ENCODE measurements around the gene P2RY8. TPM values are rescaled to one million over a fixed set of nuclear protein-coding genes. Genes with fewer than 3 reads are reported as not detected.

The P2RY8 gene
- total RNA-seq, 6 donors from 2014 or later, result 1.7 to 4.4 (median 3.3) TPM

- ATAC-seq (ENCODE audit: low FRiP score in 2 of 2) (no peak), DNase-seq (no peak)
- Histone ChIP-seq H3K27ac (no peak overlapping the region), H3K4me3 (no peak overlapping the region), H3K4me1 (no peaks in the 10 kb centered on the region), H3K9me3 (peaks cover 0 to 12% (median 11%) of the 10 kb centered on the region in 4 donors), H3K36me3 (peaks cover 4 to 64% (median 30%) of the 10 kb centered on the region in 4 donors), H3K27me3 (no peaks in the 10 kb centered on the region)
- 50% methylated on average over 2 of the region's 2 CpGs for WGBS, 2 donors
- TF ChIP-seq, protein P1, sequence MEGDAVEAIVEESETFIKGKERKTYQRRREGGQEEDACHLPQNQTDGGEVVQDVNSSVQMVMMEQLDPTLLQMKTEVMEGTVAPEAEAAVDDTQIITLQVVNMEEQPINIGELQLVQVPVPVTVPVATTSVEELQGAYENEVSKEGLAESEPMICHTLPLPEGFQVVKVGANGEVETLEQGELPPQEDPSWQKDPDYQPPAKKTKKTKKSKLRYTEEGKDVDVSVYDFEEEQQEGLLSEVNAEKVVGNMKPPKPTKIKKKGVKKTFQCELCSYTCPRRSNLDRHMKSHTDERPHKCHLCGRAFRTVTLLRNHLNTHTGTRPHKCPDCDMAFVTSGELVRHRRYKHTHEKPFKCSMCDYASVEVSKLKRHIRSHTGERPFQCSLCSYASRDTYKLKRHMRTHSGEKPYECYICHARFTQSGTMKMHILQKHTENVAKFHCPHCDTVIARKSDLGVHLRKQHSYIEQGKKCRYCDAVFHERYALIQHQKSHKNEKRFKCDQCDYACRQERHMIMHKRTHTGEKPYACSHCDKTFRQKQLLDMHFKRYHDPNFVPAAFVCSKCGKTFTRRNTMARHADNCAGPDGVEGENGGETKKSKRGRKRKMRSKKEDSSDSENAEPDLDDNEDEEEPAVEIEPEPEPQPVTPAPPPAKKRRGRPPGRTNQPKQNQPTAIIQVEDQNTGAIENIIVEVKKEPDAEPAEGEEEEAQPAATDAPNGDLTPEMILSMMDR (IDR thresholded peaks at IDR 0.05), result no peak
- TF ChIP-seq POLR2AphosphoS5 (IDR thresholded peaks at IDR 0.05) (no peak), EP300 (IDR thresholded peaks at IDR 0.05) (no peak), POLR2A (IDR thresholded peaks at IDR 0.05) (no peak)
These were observed 113.8 kb downstream of the P2RY8 start for GRCh38 chrX:1423215-1423614.

DNA sequence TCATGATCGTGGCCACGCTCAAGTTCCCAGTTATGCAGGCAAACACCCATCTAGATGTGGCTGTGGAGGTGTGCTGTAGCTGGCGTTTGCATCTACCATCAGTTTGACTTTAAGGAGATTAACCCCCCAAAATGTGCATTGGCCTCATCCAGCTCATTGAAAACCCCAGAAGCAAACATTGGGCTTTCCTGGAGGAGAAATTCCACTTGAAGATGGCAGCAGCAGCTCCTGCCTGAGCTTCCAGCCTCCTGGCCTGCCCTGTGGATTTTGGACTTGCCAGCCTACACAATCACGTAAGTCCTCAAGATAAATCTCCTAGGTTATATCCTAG, 114.9 kb downstream of the P2RY8 start:
- 94 to 95% methylated on average over 3 to 4 of the region's 4 CpGs for WGBS, 2 donors
- Histone ChIP-seq H3K27ac (no peak overlapping the region), H3K27me3 (no peaks in the 10 kb centered on the region), H3K9me3 (peaks cover 0 to 12% (median 11%) of the 10 kb centered on the region in 4 donors), H3K36me3 (peaks cover 4 to 61% (median 28%) of the 10 kb centered on the region in 4 donors), H3K4me3 (no peak overlapping the region), H3K4me1 (no peaks in the 10 kb centered on the region)
- TF ChIP-seq POLR2AphosphoS5 (IDR thresholded peaks at IDR 0.05) (no peak), POLR2A (IDR thresholded peaks at IDR 0.05) (no peak), EP300 (IDR thresholded peaks at IDR 0.05) (no peak)
- TF ChIP-seq, protein P1 (IDR thresholded peaks at IDR 0.05), result no peak
- ATAC-seq (ENCODE audit: low FRiP score in 2 of 2) (no peak), DNase-seq (no peak)

DNA sequence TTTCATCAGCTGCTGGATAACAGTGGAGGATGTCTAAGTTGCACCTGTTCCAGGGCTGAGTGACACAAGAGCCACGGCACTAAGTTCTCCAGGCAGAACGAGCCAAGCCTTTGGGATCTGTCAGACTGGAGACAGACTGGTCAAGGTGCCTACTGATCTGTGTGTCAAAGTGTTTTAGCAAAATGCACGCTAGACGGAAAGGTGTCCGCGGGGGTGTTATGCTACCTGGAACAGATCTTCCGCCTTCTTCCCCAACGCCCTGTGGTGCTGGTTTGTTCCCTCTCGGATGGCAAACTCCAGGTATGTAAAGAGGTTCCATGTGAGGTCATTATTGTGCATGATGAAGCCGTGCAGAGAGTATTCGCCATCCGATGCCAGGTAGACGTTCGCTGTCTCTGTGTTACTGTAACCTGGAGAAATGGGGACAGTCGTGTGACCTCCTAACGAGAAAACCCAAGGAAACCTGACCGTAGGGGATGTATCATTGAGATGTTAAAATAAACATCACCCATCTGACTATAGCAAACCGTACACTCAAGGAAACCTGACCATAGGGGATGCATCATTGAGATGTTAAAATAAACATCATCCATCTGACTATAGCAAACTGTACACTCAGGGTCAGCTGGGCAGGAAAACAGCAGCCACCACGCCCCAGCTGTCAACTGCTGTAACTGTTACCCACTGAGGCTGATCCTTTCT, 115.4 kb downstream of the P2RY8 start:
- no peak for TF ChIP-seq EP300 (IDR thresholded peaks at IDR 0.05)
- TF ChIP-seq POLR2A (IDR thresholded peaks at IDR 0.05), result no peak
- no peak for TF ChIP-seq POLR2AphosphoS5 (IDR thresholded peaks at IDR 0.05)
- TF ChIP-seq, protein P1 (IDR thresholded peaks at IDR 0.05), result no peak
- no peak for ATAC-seq (ENCODE audit: low FRiP score in 2 of 2)
- H3K4me1 ChIP-seq, result no peaks in the 10 kb centered on the region
- H3K4me3 ChIP-seq, result no peak overlapping the region
- no peak for DNase-seq
- H3K36me3 ChIP-seq, result peaks cover 4 to 58% (median 27%) of the 10 kb centered on the region in 4 donors
- no peaks in the 10 kb centered on the region for H3K27me3 ChIP-seq
- H3K27ac ChIP-seq, result no peak overlapping the region
- peaks cover 0 to 12% (median 11%) of the 10 kb centered on the region in 4 donors for H3K9me3 ChIP-seq
- 97 to 99% methylated on average over 19 of the region's 19 CpGs for WGBS, 2 donors

DNA sequence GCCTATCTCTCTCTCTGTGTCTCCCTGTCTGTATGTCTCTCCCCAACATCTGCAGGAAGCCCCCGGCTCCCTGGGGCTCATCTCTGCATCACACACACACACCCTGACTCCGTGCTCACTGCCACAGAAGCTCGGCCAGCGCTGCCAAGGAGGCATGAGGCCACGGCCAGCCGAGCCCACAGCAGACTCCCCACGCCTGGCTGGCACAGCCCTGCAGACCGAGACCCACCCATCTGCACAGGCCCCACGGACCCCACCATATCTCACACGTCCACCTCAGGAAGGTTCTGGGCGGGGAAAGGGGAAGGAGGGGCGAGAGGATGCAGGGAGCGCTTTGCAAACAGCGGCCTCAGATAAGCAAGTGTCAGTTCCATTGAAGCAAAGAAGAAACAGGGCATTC, 116.6 kb downstream of the P2RY8 start:
- H3K36me3 ChIP-seq, result peaks cover 1 to 58% (median 22%) of the 10 kb centered on the region in 4 donors
- H3K4me3 ChIP-seq, result no peak overlapping the region
- DNase-seq, result no peak
- peaks cover 0 to 12% (median 11%) of the 10 kb centered on the region in 4 donors for H3K9me3 ChIP-seq
- no peak overlapping the region for H3K27ac ChIP-seq
- H3K27me3 ChIP-seq, result no peaks in the 10 kb centered on the region
- ATAC-seq (ENCODE audit: low FRiP score in 2 of 2), result no peak
- WGBS, 2 donors, result 67 to 70% methylated on average over 12 to 14 of the region's 14 CpGs
- H3K4me1 ChIP-seq, result no peaks in the 10 kb centered on the region
- TF ChIP-seq EP300 (IDR thresholded peaks at IDR 0.05) (no peak), POLR2AphosphoS5 (IDR thresholded peaks at IDR 0.05) (no peak), POLR2A (IDR thresholded peaks at IDR 0.05) (no peak)
- TF ChIP-seq, protein P1 (IDR thresholded peaks at IDR 0.05), result no peak

All from upper lobe of left lung (tissue), 6 donors.